ENCODE measurements around the gene SMIM43. TPM values are rescaled to one million over a fixed set of nuclear protein-coding genes. Genes with fewer than 3 reads are reported as not detected.
"Not testable (repeated sequence)": the region's sequence is repeated elsewhere in the genome, so short reads cannot be mapped to it uniquely, and the experiment has no call there.

SMIM43 gene
- polyA plus RNA-seq, 1 experiment: 0.27 TPM

DNA sequence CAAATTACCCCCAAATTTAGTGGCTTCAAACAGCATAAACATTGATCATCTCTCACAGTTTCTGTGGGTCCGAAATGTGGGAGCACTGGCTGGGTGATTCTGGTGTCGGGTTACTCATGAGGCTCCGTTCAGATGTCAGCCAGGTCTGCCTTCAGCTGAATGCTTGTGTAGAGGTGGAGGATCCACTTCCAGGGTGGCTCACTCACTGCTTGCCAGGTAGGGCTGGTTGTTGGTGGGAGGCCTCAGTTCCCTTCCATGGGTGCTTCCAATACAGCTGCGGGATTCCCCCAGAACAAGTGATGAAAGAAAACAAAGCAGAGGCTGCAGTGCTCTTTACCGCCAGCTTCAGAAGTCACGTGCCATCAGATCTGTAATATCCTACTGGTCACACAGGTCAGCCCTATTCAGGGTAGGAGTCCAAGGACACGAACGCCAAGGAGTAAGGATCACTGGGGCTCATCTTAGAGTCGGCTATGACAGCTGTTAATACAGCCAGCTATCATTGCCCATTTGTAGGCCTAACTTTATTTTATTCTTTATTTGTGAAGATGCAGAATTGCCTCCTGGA, 1.1 kb upstream of the SMIM43 start:
- CTCF ChIA-PET: interaction anchor here (1.1 to 1.6 kb wide), 4 partner anchors 11 to 395 kb away, joined by 3 to 4 read pairs (median 4); no protein-coding TSS in a partner anchor
- H3K27me3 ChIP-seq (ENCODE audit: control insufficient read depth, insufficient read depth, low read length): no peaks in the 10 kb centered on the region
- H3K4me3 ChIP-seq (ENCODE audit: low read depth, low read length): no peak overlapping the region
- H3K36me3 ChIP-seq (ENCODE audit: control insufficient read depth, insufficient read depth, low read length): no peaks in the 10 kb centered on the region
- POLR2A ChIA-PET: no interaction called here
- TF ChIP-seq, protein P1, sequence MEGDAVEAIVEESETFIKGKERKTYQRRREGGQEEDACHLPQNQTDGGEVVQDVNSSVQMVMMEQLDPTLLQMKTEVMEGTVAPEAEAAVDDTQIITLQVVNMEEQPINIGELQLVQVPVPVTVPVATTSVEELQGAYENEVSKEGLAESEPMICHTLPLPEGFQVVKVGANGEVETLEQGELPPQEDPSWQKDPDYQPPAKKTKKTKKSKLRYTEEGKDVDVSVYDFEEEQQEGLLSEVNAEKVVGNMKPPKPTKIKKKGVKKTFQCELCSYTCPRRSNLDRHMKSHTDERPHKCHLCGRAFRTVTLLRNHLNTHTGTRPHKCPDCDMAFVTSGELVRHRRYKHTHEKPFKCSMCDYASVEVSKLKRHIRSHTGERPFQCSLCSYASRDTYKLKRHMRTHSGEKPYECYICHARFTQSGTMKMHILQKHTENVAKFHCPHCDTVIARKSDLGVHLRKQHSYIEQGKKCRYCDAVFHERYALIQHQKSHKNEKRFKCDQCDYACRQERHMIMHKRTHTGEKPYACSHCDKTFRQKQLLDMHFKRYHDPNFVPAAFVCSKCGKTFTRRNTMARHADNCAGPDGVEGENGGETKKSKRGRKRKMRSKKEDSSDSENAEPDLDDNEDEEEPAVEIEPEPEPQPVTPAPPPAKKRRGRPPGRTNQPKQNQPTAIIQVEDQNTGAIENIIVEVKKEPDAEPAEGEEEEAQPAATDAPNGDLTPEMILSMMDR (IDR thresholded peaks at IDR 0.05; ENCODE audit: insufficient read depth, low read depth, low read length): no peak
- DNase-seq (ENCODE audit: low read depth): no peak

DNA sequence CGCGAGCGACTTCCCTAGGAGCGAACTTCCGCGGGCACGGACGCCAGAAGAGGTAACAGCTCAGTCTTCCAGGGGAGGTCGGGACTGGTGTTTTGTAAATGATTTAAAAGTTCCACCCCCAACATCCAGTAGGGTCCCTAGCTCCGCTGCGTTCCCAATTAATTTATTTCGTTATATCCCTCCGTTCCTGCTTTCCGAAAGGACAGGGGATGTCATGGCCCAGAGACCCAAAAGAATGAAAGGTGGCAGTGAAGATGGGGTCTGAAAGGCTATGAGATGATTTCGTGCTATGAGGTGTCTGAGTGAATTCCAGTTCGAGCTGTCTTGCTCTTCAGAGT, 373 bp upstream of the SMIM43 start:
- no peaks in the 10 kb centered on the region for H3K36me3 ChIP-seq (ENCODE audit: control insufficient read depth, insufficient read depth, low read length)
- CTCF ChIA-PET: interaction anchor here (1.2 to 1.6 kb wide), 3 partner anchors 9 to 58 kb away, joined by 3 to 4 read pairs (median 3); no protein-coding TSS in a partner anchor
- DNase-seq (ENCODE audit: low read depth): no peak
- H3K4me3 ChIP-seq (ENCODE audit: low read depth, low read length): peak overlapping the region; percentile 48
- TF ChIP-seq, protein P1 (IDR thresholded peaks at IDR 0.05; ENCODE audit: insufficient read depth, low read depth, low read length): no peak
- POLR2A ChIA-PET: no interaction called here
- H3K27me3 ChIP-seq (ENCODE audit: control insufficient read depth, insufficient read depth, low read length): no peaks in the 10 kb centered on the region

DNA sequence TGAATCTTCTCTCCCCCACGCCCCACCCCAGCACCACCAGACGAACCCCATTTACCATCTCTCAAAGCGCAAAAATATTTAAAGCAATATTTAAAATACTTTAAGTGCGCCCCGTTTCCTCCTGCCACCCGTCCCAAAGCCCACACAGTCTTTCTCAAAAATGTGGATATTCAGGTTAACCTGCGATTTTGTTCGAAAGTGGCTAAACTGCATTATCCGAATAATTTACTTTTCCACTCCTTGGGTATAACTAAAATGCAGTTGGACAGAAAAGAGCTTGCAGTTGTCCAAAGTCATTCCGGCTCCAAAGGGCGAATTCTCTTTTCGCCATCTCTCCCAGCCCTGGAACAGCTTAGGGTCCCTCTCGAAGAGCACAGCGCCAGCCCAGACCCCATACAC, 662 bp downstream of the SMIM43 start:
- Histone ChIP-seq H3K4me3 (ENCODE audit: low read depth, low read length) (peak overlapping the region; percentile 48), H3K27me3 (ENCODE audit: control insufficient read depth, insufficient read depth, low read length) (no peaks in the 10 kb centered on the region), H3K36me3 (ENCODE audit: control insufficient read depth, insufficient read depth, low read length) (no peaks in the 10 kb centered on the region)
- TF ChIP-seq, protein P1 (IDR thresholded peaks at IDR 0.05; ENCODE audit: insufficient read depth, low read depth, low read length): no peak
- no peak for DNase-seq (ENCODE audit: low read depth)
- CTCF ChIA-PET: interaction anchor here (1.2 kb wide), 1 partner anchor 8 kb away, joined by 3 read pairs; no protein-coding TSS in a partner anchor
- POLR2A ChIA-PET: interaction anchor here (0.5 kb wide), 1 partner anchor 115 kb away, joined by 8 read pairs; no protein-coding TSS in a partner anchor

DNA sequence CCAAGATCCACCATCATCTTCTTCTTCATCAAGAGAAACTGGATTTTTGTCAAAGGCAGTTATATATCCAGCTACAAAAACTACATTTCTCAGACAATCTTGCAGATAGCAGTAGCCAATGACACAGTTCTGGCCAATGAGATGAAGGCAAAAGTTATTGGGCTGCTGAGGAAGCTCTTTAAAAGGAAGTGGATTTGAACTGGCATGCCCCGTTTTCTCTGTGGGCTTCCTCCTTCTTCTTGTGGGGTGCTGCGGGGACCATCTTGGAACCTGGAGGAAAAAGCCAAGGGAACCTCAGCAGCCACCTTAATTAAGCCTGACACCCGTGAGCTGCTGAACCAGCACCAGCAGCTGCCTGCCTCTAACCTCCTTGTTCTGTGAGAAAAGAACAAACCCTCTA, 4.8 kb downstream of the SMIM43 start:
- TF ChIP-seq, protein P1 (IDR thresholded peaks at IDR 0.05; ENCODE audit: insufficient read depth, low read depth, low read length): no peak
- no peak overlapping the region for H3K4me3 ChIP-seq (ENCODE audit: low read depth, low read length)
- ChIA-PET POLR2A (no interaction called here), CTCF (interaction anchor here (1.4 to 2.2 kb wide), 2 partner anchors 21 to 23 kb away, joined by 3 to 8 read pairs; no protein-coding TSS in a partner anchor)
- H3K27me3 ChIP-seq (ENCODE audit: control insufficient read depth, insufficient read depth, low read length): no peaks in the 10 kb centered on the region
- H3K36me3 ChIP-seq (ENCODE audit: control insufficient read depth, insufficient read depth, low read length): no peaks in the 10 kb centered on the region
- no peak for DNase-seq (ENCODE audit: low read depth)

DNA sequence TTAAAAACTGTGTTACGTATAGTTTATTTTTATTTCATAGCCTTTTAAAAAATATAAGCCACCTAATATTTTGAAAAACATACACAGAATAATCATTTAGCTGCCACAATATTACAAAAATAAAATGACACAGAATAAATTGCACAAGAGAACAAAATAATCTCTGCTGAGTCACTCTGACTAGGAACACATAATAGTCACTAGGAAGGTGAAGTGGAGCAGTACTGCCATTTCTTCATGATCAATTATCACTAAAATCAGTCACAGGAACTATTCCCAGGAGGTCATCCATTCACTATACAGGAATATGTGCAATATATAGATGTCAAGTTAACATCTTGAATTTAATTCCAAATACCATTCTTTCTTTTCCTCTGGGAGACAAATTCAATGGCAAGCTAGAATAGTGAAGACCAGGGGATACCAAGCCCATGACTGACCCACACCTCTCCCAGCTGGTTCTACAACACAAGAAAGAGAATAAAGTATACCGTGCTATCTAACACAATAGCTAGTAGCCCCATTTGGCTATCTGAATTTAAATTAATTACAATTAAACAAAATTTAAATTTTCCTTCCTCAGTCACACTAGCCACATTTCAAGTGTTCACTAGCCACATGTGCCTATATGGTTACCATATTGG, 5.9 kb downstream of the SMIM43 start:
- CTCF ChIA-PET: interaction anchor here (2.2 kb wide), 1 partner anchor 20 kb away, joined by 8 read pairs; no protein-coding TSS in a partner anchor

DNA sequence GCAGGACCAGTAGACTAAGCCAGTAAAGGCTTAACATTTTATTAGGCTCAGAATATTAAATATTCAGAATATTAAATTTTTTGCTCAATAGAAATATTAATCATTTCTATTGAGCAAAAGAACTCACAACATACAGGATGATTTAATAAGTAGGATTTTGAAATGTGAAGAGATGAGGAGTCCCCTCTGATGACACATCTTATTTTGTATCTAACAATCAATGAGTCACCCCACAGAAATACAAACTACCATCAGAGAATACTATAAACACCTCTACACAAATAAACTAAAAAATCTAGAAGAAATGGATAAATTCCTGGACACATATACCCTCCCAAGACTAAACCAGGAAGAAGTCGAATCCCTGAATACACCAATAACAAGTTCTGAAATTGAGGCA, 12.8 kb downstream of the SMIM43 start:
- CTCF ChIA-PET; DNase-seq (ENCODE audit: low read depth); H3K4me3 ChIP-seq (ENCODE audit: low read depth, low read length); H3K27me3 ChIP-seq (ENCODE audit: control insufficient read depth, insufficient read depth, low read length); H3K36me3 ChIP-seq (ENCODE audit: control insufficient read depth, insufficient read depth, low read length); POLR2A ChIA-PET: not testable (repeated sequence)

More for the DNA sequence above, 5.9 kb downstream of the SMIM43 start:
- H3K27me3 ChIP-seq (ENCODE audit: control insufficient read depth, insufficient read depth, low read length): no peaks in the 10 kb centered on the region
- H3K4me3 ChIP-seq (ENCODE audit: low read depth, low read length): no peak overlapping the region
- POLR2A ChIA-PET: no interaction called here
- DNase-seq (ENCODE audit: low read depth): no peak
- TF ChIP-seq, protein P1 (IDR thresholded peaks at IDR 0.05; ENCODE audit: insufficient read depth, low read depth, low read length): no peak
- no peaks in the 10 kb centered on the region for H3K36me3 ChIP-seq (ENCODE audit: control insufficient read depth, insufficient read depth, low read length)

Measured in BJ (cell line).